Measurements from ENCODE around the gene PRKCE.
"Not testable (repeated sequence)": the region's sequence is repeated elsewhere in the genome, so short reads cannot be mapped to it uniquely, and the experiment has no call there.

Gene PRKCE

GRCh38 chr2:45876611-45877010 lies 225.1 kb downstream of the PRKCE start:
- no peak for DNase-seq

GRCh38 chr2:45879406-45879805 lies 227.9 kb downstream of the PRKCE start:
- peak; percentile 11 for DNase-seq

GRCh38 chr2:45879936-45880335 lies 228.5 kb downstream of the PRKCE start:
- no peak for DNase-seq

GRCh38 chr2:45881970-45882581 lies 230.6 kb downstream of the PRKCE start:
- no peak for DNase-seq

GRCh38 chr2:45882707-45883602 lies 231.5 kb downstream of the PRKCE start:
- DNase-seq = no peak

GRCh38 chr2:45883603-45884000 lies 232.1 kb downstream of the PRKCE start:
- no peak for DNase-seq

- no peak for DNase-seq
Observed at GRCh38 chr2:45884126-45884525, 232.7 kb downstream of the PRKCE start.

- peak; percentile 20 for DNase-seq
Observed at GRCh38 chr2:45885171-45885621, 233.7 kb downstream of the PRKCE start.

GRCh38 chr2:45886171-45886663 lies 234.7 kb downstream of the PRKCE start:
- no peak for DNase-seq

GRCh38 chr2:45888167-45888566 lies 236.7 kb downstream of the PRKCE start:
- DNase-seq = no peak

GRCh38 chr2:45888641-45889040 lies 237.2 kb downstream of the PRKCE start:
- no peak for DNase-seq

- DNase-seq = peak; percentile 32
Observed at GRCh38 chr2:45889053-45889452, 237.6 kb downstream of the PRKCE start.

GRCh38 chr2:45889620-45890370 lies 238.3 kb downstream of the PRKCE start:
- no peak for DNase-seq

GRCh38 chr2:45890371-45890646 lies 238.8 kb downstream of the PRKCE start:
- DNase-seq = not testable (repeated sequence)

GRCh38 chr2:45890819-45891218 lies 239.3 kb downstream of the PRKCE start:
- no peak for DNase-seq

GRCh38 chr2:45891719-45892424 lies 240.4 kb downstream of the PRKCE start:
- peak; percentile 68 for DNase-seq

GRCh38 chr2:45892425-45892745 lies 240.9 kb downstream of the PRKCE start:
- DNase-seq = peak; percentile 50

GRCh38 chr2:45892757-45893156 lies 241.3 kb downstream of the PRKCE start:
- no peak for DNase-seq

GRCh38 chr2:45894211-45894610 lies 242.7 kb downstream of the PRKCE start:
- DNase-seq = no peak

- no peak for DNase-seq
Observed at GRCh38 chr2:45895241-45895861, 243.9 kb downstream of the PRKCE start.

GRCh38 chr2:45896311-45896710 lies 244.8 kb downstream of the PRKCE start:
- DNase-seq = no peak

- no peak for DNase-seq
Observed at GRCh38 chr2:45897842-45898241, 246.4 kb downstream of the PRKCE start.

GRCh38 chr2:45898819-45899218 lies 247.3 kb downstream of the PRKCE start:
- no peak for DNase-seq

All from DMS153 (cell line).